WTC11 (cell line): ENCODE measurements around the gene UBA3. TPM values are rescaled to one million over a fixed set of nuclear protein-coding genes. Genes with fewer than 3 reads are reported as not detected.

ENCODE experiments used
- ATAC-seq: fragments of 200-7000 bp; cut with Tn5 transposase; 2 replicates; pipeline ENCODE4 v1.10.0; 2021; ENCODE audit warnings: mild to moderate bottlenecking, moderate library complexity
- CTCF ChIA-PET: fragments of 300-600 bp; sonication (Branson Sonifier 250); formaldehyde crosslinking; loops from one replicate; lab custom pipeline; 2021; ENCODE audit warnings: antibody characterized with exemption; lab: Charles Lee
- POLR2A ChIA-PET: fragments of 350-600 bp; sonication (Branson Sonifier 250); formaldehyde crosslinking; loops from one replicate; lab custom pipeline; 2021; ENCODE audit warnings: antibody characterized with exemption; lab: Charles Lee
- DNase-seq: peaks from one replicate; pipeline ENCODE4 v3.0.0; 2021; ENCODE audit warnings: low spot score
- H3K27ac Mint-ChIP-seq: 2 replicates; pipeline ENCODE4 v1.8.0; 2021; ENCODE audit warnings: mixed read lengths
- H3K27me3 Mint-ChIP-seq: 2 replicates; pipeline ENCODE4 v1.8.0; 2021; ENCODE audit warnings: low read depth, mild to moderate bottlenecking, moderate library complexity, mixed read lengths
- H3K36me3 Mint-ChIP-seq: 2 replicates; pipeline ENCODE4 v1.8.0; 2021; ENCODE audit warnings: mixed read lengths
- H3K4me1 Mint-ChIP-seq: 2 replicates; pipeline ENCODE4 v1.8.0; 2022; ENCODE audit warnings: mixed read lengths
- H3K4me3 Mint-ChIP-seq: 2 replicates; pipeline ENCODE4 v1.8.0; 2021; ENCODE audit warnings: mild to moderate bottlenecking, moderate library complexity, mixed read lengths
- H3K9me3 Mint-ChIP-seq: 2 replicates; pipeline ENCODE4 v1.8.0; 2021; ENCODE audit warnings: mixed read lengths
- ESRRA ChIP-seq: sonication (generic); formaldehyde crosslinking; IDR thresholded peaks from 2 replicates; pipeline ENCODE4 v1.8.1; 2022; ENCODE audit warnings: mild to moderate bottlenecking, missing genetic modification reagents, borderline replicate concordance
- ETV6 ChIP-seq: sonication (generic); formaldehyde crosslinking; IDR thresholded peaks from 2 replicates; pipeline ENCODE4 v1.8.1; 2022; ENCODE audit warnings: mild to moderate bottlenecking, missing genetic modification reagents
- HMGA2 ChIP-seq: fragments of 250-450 bp; sonication (Bioruptor Pico); IDR thresholded peaks from 2 replicates; pipeline ENCODE4 v1.4.0; 2021; ENCODE audit warnings: mild to moderate bottlenecking, moderate library complexity
- KAT7 ChIP-seq: sonication (generic); formaldehyde crosslinking; IDR thresholded peaks from 2 replicates; pipeline ENCODE4 v1.8.1; 2023; ENCODE audit warnings: missing genetic modification reagents, mild to moderate bottlenecking, borderline replicate concordance
- MYBL2 ChIP-seq: sonication (generic); formaldehyde crosslinking; IDR thresholded peaks from 2 replicates; pipeline ENCODE4 v1.8.1; 2023; ENCODE audit warnings: mild to moderate bottlenecking, moderate library complexity, missing genetic modification reagents
- NFE2L1 ChIP-seq: sonication (generic); formaldehyde crosslinking; IDR thresholded peaks from 2 replicates; pipeline ENCODE4 v1.8.1; 2023; ENCODE audit warnings: missing genetic modification reagents
- NR3C1 ChIP-seq: sonication (generic); formaldehyde crosslinking; conservative IDR thresholded peaks from 2 replicates; pipeline ENCODE4 v1.8.1; 2023; ENCODE audit warnings: low read depth, mild to moderate bottlenecking, missing genetic modification reagents
- OVOL2 ChIP-seq: fragments of 250-450 bp; sonication (Bioruptor Pico); IDR thresholded peaks from 2 replicates; pipeline ENCODE4 v1.9.0; 2021; ENCODE audit warnings: mild to moderate bottlenecking, borderline replicate concordance
- SMAD3 ChIP-seq: sonication (generic); formaldehyde crosslinking; IDR thresholded peaks from 2 replicates; pipeline ENCODE4 v1.8.0; 2022; ENCODE audit warnings: missing genetic modification reagents, mild to moderate bottlenecking, borderline replicate concordance
- SOX15 ChIP-seq: fragments of 250-450 bp; sonication (Bioruptor Pico); IDR thresholded peaks from 2 replicates; pipeline ENCODE4 v1.9.0; 2021; ENCODE audit warnings: mild to moderate bottlenecking
- TEAD1 ChIP-seq: sonication (generic); formaldehyde crosslinking; IDR thresholded peaks from 2 replicates; pipeline ENCODE4 v1.8.0; 2022; ENCODE audit warnings: mild to moderate bottlenecking, missing genetic modification reagents
- ZNF138 ChIP-seq: sonication (generic); formaldehyde crosslinking; conservative IDR thresholded peaks from 2 replicates; pipeline ENCODE4 v1.8.1; 2022; ENCODE audit warnings: mild to moderate bottlenecking, moderate library complexity, missing genetic modification reagents
- ZNF317 ChIP-seq: sonication (generic); formaldehyde crosslinking; IDR thresholded peaks from 2 replicates; pipeline ENCODE4 v1.8.1; 2023; ENCODE audit warnings: low read depth, mild to moderate bottlenecking, moderate library complexity, missing genetic modification reagents, borderline replicate concordance
- ZNF423 ChIP-seq: fragments of 250-450 bp; sonication (Bioruptor Pico); IDR thresholded peaks from 2 replicates; pipeline ENCODE4 v2.1.2; 2022; ENCODE audit warnings: mild to moderate bottlenecking, moderate library complexity
- total RNA-seq: library from RNA; stranded (reverse); gene quantifications from 3 replicates; pipeline ENCODE4 v1.2.3, GENCODE V29; 2021
- TF ChIP-seq, protein P1 (sequence below): sonication (generic); formaldehyde crosslinking; IDR thresholded peaks from 2 replicates; pipeline ENCODE4 v1.8.0; 2022; ENCODE audit warnings: missing genetic modification reagents
- TF ChIP-seq, protein P2 (sequence below): sonication (generic); formaldehyde crosslinking; IDR thresholded peaks from 2 replicates; pipeline ENCODE4 v1.8.1; 2023; ENCODE audit warnings: mild to moderate bottlenecking, missing genetic modification reagents, moderate library complexity
- TF ChIP-seq, protein P3 (sequence below): sonication (generic); formaldehyde crosslinking; conservative IDR thresholded peaks from 2 replicates; pipeline ENCODE4 v1.8.1; 2022; ENCODE audit warnings: mild to moderate bottlenecking, missing genetic modification reagents
- TF ChIP-seq, protein P4 (sequence below): sonication (generic); formaldehyde crosslinking; IDR thresholded peaks from 2 replicates; pipeline ENCODE4 v1.8.1; 2023; ENCODE audit warnings: mild to moderate bottlenecking, missing genetic modification reagents, moderate library complexity
- TF ChIP-seq, protein P5 (sequence below): sonication (generic); formaldehyde crosslinking; IDR thresholded peaks from 2 replicates; pipeline ENCODE4 v1.8.0; 2023; ENCODE audit warnings: missing genetic modification reagents, mild to moderate bottlenecking, borderline replicate concordance
- TF ChIP-seq, protein P6 (sequence below): sonication (generic); formaldehyde crosslinking; IDR thresholded peaks from 2 replicates; pipeline ENCODE4 v1.8.0; 2023; ENCODE audit warnings: mild to moderate bottlenecking, missing genetic modification reagents

The UBA3 gene
- total RNA-seq, 1 experiment from 2014 or later, result 75.0 TPM

DNA sequence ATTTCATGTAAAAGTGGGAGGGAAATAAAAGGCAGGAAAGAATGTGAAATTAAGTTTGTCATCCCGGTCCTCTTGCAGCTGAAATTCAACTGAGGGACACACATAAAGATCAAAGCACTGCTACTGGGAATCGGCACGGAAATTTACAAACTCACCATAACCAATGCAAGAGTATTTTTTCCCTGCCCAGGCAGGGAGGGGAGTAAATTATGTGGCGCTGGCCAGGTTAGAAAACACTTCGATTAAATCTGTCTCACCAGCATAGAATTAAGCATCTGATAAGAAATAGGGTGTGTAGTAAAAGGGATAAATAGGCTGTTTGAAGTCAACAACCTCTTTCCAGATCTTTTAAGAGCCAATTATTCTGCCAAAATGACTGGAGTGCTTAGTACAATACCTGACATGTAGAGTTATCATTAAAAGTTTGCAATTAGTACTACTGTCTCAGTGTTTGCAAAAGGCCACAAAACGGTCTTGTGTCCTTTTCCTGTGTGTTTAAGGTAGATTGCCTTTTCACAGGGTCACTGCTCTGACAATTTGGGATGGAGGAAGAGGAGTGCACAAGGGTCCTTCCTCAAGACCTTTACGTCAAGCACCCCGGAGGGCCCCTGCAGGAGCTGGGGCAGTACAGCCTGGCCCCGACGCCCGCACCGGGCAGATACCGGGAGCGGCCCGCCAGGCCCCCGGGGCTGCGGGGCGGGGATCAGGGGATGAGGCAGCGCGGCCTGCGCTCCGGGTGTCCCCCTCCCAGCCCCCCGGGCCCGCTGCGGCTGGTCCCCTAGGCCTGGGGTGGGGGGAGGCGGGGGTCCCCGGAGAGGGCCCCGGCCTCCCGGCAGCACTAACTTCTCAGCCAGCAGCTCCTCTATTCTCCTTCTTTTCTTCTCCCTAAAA is 651 bp downstream of the UBA3 start:
- Mint-ChIP-seq H3K27me3 (no peaks in the 10 kb centered on the region), H3K36me3 (peaks cover 5% of the 10 kb centered on the region), H3K9me3 (no peaks in the 10 kb centered on the region), H3K27ac (peak overlapping the region; percentile 74), H3K4me3 (peak overlapping the region; percentile 87), H3K4me1 (peaks cover 43% of the 10 kb centered on the region)
- TF ChIP-seq, protein P1, sequence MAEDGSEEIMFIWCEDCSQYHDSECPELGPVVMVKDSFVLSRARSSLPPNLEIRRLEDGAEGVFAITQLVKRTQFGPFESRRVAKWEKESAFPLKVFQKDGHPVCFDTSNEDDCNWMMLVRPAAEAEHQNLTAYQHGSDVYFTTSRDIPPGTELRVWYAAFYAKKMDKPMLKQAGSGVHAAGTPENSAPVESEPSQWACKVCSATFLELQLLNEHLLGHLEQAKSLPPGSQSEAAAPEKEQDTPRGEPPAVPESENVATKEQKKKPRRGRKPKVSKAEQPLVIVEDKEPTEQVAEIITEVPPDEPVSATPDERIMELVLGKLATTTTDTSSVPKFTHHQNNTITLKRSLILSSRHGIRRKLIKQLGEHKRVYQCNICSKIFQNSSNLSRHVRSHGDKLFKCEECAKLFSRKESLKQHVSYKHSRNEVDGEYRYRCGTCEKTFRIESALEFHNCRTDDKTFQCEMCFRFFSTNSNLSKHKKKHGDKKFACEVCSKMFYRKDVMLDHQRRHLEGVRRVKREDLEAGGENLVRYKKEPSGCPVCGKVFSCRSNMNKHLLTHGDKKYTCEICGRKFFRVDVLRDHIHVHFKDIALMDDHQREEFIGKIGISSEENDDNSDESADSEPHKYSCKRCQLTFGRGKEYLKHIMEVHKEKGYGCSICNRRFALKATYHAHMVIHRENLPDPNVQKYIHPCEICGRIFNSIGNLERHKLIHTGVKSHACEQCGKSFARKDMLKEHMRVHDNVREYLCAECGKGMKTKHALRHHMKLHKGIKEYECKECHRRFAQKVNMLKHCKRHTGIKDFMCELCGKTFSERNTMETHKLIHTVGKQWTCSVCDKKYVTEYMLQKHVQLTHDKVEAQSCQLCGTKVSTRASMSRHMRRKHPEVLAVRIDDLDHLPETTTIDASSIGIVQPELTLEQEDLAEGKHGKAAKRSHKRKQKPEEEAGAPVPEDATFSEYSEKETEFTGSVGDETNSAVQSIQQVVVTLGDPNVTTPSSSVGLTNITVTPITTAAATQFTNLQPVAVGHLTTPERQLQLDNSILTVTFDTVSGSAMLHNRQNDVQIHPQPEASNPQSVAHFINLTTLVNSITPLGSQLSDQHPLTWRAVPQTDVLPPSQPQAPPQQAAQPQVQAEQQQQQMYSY (CRISPR knock-in tag), result no peak
- TF ChIP-seq KAT7 (0 out of 2 replicates have a peak, but pooled peaks have one; percentile 30), ZNF423 (CRISPR knock-in tag) (peak; percentile 48), ZNF138 (CRISPR knock-in tag) (no peak), ETV6 (CRISPR knock-in tag) (no peak)
- TF ChIP-seq, protein P2, sequence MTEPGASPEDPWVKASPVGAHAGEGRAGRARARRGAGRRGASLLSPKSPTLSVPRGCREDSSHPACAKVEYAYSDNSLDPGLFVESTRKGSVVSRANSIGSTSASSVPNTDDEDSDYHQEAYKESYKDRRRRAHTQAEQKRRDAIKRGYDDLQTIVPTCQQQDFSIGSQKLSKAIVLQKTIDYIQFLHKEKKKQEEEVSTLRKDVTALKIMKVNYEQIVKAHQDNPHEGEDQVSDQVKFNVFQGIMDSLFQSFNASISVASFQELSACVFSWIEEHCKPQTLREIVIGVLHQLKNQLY, result no peak
- ATAC-seq (peak; percentile 36), DNase-seq (peak; percentile 21)
- POLR2A ChIA-PET, result interaction anchor here (0.8 kb wide), 1 partner anchor 66 kb away, joined by 3 read pairs; the partner anchor contains the start of gene EOGT
- CTCF ChIA-PET, result no interaction called here

DNA sequence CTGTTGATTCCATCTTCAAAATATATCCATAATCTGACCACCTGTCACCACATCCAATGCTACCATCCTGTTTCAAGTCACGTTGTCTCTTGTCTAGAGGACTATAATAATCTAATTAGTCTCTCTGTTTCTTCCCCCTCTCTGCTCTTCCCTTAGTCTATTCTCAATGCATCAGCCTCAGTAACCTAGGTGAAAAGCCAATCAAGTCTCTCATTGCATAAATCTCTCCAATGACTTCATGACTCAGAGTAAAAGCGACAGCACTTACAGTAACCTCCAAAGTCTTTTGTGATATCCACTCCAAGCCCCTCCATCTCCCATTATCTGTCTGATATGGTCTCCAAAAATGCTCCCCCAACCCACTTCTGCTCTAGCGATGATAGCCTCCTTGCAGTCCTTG is 7.2 kb downstream of the UBA3 start:
- TF ChIP-seq, protein P3, sequence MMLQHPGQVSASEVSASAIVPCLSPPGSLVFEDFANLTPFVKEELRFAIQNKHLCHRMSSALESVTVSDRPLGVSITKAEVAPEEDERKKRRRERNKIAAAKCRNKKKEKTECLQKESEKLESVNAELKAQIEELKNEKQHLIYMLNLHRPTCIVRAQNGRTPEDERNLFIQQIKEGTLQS (CRISPR knock-in tag), result no peak
- TF ChIP-seq NFE2L1 (CRISPR knock-in tag) (no peak), ESRRA (CRISPR knock-in tag) (no peak), HMGA2 (no peak), ZNF138 (CRISPR knock-in tag) (no peak), TEAD1 (no peak), ZNF317 (CRISPR knock-in tag) (no peak), SOX15 (CRISPR knock-in tag) (no peak), SMAD3 (CRISPR knock-in tag) (no peak), MYBL2 (no peak), NR3C1 (CRISPR knock-in tag) (no peak), OVOL2 (CRISPR knock-in tag) (no peak)
- TF ChIP-seq, protein P4, sequence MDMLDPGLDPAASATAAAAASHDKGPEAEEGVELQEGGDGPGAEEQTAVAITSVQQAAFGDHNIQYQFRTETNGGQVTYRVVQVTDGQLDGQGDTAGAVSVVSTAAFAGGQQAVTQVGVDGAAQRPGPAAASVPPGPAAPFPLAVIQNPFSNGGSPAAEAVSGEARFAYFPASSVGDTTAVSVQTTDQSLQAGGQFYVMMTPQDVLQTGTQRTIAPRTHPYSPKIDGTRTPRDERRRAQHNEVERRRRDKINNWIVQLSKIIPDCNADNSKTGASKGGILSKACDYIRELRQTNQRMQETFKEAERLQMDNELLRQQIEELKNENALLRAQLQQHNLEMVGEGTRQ (CRISPR knock-in tag), result no peak
- TF ChIP-seq, protein P5, sequence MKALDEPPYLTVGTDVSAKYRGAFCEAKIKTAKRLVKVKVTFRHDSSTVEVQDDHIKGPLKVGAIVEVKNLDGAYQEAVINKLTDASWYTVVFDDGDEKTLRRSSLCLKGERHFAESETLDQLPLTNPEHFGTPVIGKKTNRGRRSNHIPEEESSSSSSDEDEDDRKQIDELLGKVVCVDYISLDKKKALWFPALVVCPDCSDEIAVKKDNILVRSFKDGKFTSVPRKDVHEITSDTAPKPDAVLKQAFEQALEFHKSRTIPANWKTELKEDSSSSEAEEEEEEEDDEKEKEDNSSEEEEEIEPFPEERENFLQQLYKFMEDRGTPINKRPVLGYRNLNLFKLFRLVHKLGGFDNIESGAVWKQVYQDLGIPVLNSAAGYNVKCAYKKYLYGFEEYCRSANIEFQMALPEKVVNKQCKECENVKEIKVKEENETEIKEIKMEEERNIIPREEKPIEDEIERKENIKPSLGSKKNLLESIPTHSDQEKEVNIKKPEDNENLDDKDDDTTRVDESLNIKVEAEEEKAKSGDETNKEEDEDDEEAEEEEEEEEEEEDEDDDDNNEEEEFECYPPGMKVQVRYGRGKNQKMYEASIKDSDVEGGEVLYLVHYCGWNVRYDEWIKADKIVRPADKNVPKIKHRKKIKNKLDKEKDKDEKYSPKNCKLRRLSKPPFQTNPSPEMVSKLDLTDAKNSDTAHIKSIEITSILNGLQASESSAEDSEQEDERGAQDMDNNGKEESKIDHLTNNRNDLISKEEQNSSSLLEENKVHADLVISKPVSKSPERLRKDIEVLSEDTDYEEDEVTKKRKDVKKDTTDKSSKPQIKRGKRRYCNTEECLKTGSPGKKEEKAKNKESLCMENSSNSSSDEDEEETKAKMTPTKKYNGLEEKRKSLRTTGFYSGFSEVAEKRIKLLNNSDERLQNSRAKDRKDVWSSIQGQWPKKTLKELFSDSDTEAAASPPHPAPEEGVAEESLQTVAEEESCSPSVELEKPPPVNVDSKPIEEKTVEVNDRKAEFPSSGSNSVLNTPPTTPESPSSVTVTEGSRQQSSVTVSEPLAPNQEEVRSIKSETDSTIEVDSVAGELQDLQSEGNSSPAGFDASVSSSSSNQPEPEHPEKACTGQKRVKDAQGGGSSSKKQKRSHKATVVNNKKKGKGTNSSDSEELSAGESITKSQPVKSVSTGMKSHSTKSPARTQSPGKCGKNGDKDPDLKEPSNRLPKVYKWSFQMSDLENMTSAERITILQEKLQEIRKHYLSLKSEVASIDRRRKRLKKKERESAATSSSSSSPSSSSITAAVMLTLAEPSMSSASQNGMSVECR (CRISPR knock-in tag), result no peak
- TF ChIP-seq, protein P6, sequence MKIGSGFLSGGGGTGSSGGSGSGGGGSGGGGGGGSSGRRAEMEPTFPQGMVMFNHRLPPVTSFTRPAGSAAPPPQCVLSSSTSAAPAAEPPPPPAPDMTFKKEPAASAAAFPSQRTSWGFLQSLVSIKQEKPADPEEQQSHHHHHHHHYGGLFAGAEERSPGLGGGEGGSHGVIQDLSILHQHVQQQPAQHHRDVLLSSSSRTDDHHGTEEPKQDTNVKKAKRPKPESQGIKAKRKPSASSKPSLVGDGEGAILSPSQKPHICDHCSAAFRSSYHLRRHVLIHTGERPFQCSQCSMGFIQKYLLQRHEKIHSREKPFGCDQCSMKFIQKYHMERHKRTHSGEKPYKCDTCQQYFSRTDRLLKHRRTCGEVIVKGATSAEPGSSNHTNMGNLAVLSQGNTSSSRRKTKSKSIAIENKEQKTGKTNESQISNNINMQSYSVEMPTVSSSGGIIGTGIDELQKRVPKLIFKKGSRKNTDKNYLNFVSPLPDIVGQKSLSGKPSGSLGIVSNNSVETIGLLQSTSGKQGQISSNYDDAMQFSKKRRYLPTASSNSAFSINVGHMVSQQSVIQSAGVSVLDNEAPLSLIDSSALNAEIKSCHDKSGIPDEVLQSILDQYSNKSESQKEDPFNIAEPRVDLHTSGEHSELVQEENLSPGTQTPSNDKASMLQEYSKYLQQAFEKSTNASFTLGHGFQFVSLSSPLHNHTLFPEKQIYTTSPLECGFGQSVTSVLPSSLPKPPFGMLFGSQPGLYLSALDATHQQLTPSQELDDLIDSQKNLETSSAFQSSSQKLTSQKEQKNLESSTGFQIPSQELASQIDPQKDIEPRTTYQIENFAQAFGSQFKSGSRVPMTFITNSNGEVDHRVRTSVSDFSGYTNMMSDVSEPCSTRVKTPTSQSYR (CRISPR knock-in tag), result no peak
- no peak overlapping the region for H3K27ac Mint-ChIP-seq
- H3K27me3 Mint-ChIP-seq, result no peaks in the 10 kb centered on the region

More for the DNA sequence above, 7.2 kb downstream of the UBA3 start:
- POLR2A ChIA-PET, result no interaction called here
- Mint-ChIP-seq H3K9me3 (no peaks in the 10 kb centered on the region), H3K4me3 (no peak overlapping the region), H3K36me3 (peaks cover 27% of the 10 kb centered on the region), H3K4me1 (0 out of 2 replicates have a peak, but pooled peaks cover 3% of the 10 kb centered on the region)
- DNase-seq (no peak), ATAC-seq (no peak)
- CTCF ChIA-PET, result no interaction called here
